ENCODE data around the gene SNUPN. TPM values are rescaled to one million over a fixed set of nuclear protein-coding genes. Genes with fewer than 3 reads are reported as not detected.
A peak's percentile ranks its signal among the peaks of the same experiment; 100 is the strongest.
"Not testable (repeated sequence)": the region's sequence is repeated elsewhere in the genome, so short reads cannot be mapped to it uniquely, and the experiment has no call there.

Gene SNUPN
- total RNA-seq, 1 donor from 2014 or later = 22.4 TPM

DNA sequence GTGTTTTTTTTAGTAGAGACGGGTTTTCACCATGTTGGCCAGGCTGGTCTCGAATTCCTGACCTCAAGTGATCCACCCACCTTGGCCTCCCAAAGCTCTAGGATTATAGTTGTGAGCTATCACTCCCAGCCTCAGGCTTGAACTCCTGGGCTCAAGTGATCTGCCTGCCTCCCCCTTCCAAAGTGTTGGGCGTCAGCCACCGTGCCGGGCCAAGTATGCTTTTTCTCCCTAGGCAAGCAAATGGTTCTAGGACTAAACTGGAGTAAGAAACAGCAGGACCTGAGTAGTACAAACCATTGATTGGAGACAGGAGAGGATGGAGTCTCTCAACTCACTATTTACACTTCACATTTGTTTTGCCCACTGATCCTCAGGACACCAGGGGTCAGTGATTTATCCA, 41.8 kb downstream of the SNUPN start:
- no peak for DNase-seq (ENCODE audit: low read depth, low spot score)

GRCh38 chr15:75582943-75583342, 42.6 kb downstream of the SNUPN start:
- DNase-seq (ENCODE audit: low read depth, low spot score) = not testable (repeated sequence)

DNA sequence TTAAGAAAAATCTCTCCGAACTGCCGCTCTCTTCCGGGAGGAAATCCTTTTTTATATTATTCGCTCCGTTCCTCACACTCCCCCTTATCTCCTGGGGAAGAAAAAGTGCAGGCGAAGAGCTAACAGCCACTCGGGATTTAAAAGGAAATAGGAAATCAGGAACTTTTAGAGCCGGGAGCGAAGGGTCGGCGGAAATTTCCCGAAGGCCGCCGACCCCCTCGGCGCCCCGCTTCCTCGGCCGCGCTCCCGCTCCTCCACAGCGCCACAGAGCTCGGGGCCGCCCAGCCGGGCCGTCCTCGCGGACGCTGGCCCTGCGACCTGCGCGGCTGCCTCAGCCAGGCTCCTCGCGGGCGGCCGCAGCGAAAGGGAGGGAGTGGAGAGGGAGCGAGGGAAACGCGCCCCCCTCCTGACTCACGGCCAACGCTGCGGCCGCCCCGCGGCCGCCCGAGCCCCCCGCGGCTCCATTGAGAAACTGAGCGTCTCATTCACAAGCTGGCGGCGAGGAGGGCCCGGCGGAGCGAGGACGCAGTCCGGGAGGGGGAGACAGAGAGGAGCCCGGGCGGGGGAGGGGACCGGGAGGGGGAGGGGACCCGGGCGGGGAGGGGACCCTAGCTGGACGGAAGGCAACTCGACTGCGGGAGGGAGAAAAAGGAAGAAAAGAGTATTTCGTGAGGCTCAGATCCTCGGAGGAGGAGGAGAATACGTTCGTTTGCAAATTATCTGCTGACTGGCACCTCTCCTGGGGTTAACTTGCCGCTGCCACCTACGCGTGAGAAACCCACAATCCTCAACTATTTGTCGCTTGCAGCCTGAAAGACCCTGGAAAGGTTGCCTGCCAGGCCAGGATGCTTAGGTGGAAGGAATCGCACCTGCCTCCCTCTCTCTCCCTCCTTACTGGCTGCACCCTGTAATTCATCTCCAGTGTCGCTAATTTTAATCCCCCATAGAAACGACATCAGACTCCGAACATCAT, 46.3 kb downstream of the SNUPN start, which contains the start of gene PTPN9:
Gene PTPN9 (minus strand): TSS at position 368 of the 973 bp plus-strand sequence. CDS start 539 bp downstream, outside the sequence.
- DNase-seq (ENCODE audit: low read depth, low spot score) = peak; percentile 19

DNA sequence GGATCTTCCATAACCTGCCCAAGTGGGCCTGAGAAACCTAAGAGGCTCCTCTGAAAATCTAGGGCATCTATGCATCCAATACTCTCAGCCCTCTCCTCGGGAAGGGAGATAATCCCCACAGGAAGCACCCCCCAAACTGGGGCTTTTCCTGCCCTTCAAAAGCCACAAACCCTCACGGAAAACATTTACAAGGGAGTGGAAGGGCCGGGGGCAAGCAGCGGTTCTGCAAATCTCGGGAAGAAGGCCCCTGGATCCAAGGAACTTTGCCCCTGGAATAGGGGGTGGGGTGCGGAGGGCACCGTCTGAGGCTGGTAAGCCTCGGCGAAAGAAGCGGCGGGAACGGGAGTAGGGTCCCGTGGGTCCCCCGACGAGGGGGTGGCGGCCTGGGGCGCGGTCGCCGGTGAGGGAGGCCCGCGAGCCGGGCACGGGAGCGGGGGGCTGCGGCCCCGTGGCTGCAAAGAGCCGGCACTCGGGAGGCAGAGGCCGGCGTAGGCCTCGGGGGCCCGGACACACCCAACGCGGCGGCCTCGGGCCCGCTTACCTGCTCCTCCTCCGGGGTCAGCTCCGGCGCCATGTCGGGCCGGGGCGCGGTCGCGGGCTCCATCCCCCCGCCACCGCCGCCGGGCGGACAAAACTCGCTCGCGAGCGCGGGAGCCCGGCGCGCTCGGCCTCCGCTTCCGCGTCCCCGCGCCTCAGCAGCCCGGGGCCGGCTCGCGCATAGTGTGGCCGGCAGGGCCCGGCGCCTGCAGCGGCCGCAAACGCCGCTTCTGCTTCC, 47.2 kb downstream of the SNUPN start:
- no peak for DNase-seq (ENCODE audit: low read depth, low spot score)

GRCh38 chr15:75577401-75578172, 47.9 kb downstream of the SNUPN start:
- DNase-seq (ENCODE audit: low read depth, low spot score) = no peak

DNA sequence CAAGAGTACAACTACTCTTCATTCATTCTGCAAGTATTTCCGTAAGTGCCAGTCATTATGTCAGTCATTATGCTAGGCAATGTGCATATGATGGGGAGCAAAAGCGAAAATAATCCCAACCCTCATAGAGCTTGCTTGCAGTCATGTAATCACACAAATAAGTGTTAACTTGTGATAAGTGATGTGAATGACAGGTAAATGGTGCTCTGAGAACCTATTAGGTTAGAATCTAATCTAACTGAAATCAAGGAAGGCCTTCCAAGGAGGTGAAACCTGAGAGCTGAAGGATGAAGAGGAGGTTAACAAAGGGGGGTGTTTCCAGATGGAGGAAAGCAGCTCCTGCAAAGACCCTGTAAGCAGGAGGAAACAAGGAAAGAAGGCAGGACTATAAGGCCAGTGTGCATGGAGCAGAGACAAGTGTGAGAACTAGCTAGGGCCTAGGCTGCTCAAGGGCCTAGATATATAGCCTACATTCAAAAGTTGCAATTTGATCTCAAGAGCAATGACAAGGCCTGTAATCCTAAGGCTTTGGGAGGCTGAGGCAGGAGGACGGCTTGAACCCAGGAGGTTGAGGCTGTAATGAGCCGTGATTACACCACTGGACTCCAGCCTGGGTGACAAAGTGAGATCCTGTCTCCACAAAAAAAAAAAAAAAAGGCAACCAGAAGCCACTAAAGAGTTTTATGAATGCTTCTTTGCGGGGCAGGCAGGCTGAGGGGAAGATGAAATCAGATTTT, 51.7 kb downstream of the SNUPN start:
- no peak for DNase-seq (ENCODE audit: low read depth, low spot score)

GRCh38 chr15:75570126-75570845, 55.2 kb downstream of the SNUPN start:
- DNase-seq (ENCODE audit: low read depth, low spot score) = no peak

DNA sequence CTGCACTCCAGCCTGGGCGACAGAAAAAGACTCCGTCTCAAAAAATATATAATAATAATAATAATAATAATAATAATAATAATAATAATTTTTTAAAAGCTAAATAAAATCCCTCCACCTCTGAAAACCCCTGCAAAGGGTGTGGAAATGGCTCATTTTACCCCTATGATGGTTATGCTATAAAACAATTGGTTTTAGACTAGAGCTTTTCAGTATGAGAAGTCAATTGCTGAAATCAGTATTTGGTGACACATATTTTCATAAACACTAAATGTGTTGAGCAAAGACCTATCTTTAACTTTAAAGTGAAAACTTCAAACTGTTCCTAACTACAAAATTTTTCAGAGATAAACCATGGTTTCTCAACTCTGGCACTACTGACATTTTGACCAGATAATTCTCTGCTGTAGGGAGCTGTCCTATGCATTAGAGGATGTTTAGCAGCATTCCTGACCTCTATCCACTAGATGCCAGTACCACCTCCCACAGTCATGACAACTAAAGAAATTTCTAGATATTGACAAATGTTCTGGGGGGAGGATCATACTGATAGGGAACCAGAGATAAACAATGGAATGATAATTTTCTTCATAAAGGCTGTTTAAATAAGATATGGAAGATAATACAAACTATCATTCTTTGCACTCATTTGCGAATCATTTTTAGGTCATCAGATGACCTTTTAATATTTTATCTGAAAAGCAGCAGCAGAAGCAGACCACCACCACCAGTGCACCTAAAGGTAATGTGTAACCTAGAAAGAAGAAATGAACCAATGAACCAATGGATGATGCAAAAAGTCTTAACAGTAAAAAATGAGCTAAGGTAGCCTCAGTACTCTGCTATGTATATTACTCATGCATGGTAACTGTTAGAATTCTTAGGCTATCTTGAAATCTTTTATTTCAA, 60.2 kb downstream of the SNUPN start:
- no peak for DNase-seq (ENCODE audit: low read depth, low spot score)

- DNase-seq (ENCODE audit: low read depth, low spot score) = no peak
These were observed 63.6 kb downstream of the SNUPN start for GRCh38 chr15:75561888-75562287.

DNA sequence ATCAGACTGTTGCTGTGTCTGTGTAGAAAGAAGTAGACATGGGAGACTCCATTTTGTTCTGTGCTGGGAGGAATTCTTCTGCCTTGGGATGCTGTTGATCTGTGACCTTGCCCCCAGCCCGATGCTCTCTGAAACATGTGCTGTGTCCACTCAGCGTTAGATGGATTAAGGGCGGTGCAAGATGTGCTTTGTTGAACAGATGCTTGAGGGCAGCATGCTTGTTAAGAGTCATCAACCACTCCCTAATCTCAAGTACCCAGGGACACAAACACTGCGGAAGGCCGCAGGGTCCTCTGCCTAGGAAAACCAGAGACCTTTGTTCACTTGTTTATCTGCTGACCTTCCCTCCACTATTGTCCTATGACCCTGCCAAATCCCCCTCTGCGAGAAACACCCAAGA, 66.2 kb downstream of the SNUPN start:
- DNase-seq (ENCODE audit: low read depth, low spot score) = not testable (repeated sequence)

GRCh38 chr15:75558955-75559354, 66.6 kb downstream of the SNUPN start:
- DNase-seq (ENCODE audit: low read depth, low spot score) = not testable (repeated sequence)

- no peak for DNase-seq (ENCODE audit: low read depth, low spot score)
These were observed 70.8 kb downstream of the SNUPN start for GRCh38 chr15:75554717-75555116.

DNA sequence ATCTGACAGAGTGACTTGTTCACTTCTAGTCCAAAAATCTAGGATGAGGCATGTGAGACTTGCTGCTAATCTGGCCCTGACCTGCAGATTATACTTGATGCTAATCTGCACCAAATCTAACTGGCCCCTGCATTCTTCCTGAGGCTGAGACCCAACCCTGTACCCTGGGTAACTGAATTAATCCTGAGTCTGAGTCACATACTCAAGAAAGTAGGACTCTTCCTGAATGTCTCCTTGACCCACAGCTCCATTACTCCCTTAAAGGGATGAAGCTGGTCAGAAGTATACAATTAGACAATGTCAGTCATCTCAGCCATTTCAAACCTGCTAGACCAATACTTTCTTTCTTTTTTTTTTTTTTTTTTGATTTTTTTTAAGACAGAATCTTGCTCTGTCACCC, 71.9 kb downstream of the SNUPN start:
- no peak for DNase-seq (ENCODE audit: low read depth, low spot score)

- DNase-seq (ENCODE audit: low read depth, low spot score) = no peak
These were observed 74.4 kb downstream of the SNUPN start for GRCh38 chr15:75551091-75551490.

Other genes starting within 250 kb of the SNUPN start
- gene SIN3A, start 174.0 kb downstream of the SNUPN start, total RNA-seq = 20.8 and 25.7 TPM in 2 replicates
- 21.3 and 24.8 TPM in 2 replicates for gene PTPN9, start 46.4 kb downstream of the SNUPN start, total RNA-seq
- 59.8 and 75.6 TPM in 2 replicates for gene IMP3, start 14.5 kb upstream of the SNUPN start, total RNA-seq
- gene SNX33, start 22.2 kb upstream of the SNUPN start, total RNA-seq = 7.8 and 8.5 TPM in 2 replicates
- under 0.01 and 0.04 TPM in 2 replicates for gene CSPG4, start 87.1 kb upstream of the SNUPN start, total RNA-seq
- gene UBE2Q2, start 217.7 kb upstream of the SNUPN start, total RNA-seq = 36.9 and 41.1 TPM in 2 replicates